Tibial nerve (tissue), 4 donors: Measurements from ENCODE around the gene AFAP1.

Experiments
- EP300 ChIP-seq, 2 donors: sonication (generic); formaldehyde crosslinking; IDR thresholded peaks; one replicate each; pipeline ENCODE4 v1.6.1; 2017; ENCODE audit warnings: antibody characterized with exemption in 2 of 2, mild to moderate bottlenecking in 1 of 2
- TF ChIP-seq, protein P1 (sequence below), 5 experiments: fragments of 200-600 bp in 3 of 5; fragments of 450-650 bp in 2 of 5; sonication (generic) in 3 of 5; IDR thresholded peaks; one replicate each; pipeline ENCODE4 v1.5.1; 2016 to 2019; ENCODE audit warnings: antibody characterized with exemption in 5 of 5, mild to moderate bottlenecking in 3 of 5, moderate library complexity in 2 of 5

DNA sequence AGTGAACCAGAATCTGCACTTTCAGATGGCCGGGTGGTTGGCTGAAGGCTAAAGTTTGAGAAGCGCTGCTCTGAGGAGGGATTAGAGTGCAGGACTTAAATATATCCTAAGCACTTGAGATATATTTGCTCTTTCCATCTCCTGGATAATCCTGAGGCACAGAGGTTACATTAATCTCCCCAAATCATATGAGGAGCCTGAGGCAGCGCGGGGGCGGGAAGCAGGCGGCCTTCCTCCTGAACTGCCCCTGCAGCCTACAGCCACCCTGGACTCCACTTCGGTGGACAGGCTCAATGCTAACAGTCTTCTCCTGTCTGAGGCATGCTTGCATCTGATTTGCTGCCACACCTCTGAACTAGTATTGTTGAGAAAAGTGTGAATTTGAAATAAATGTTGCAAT is 72.5 kb downstream of the AFAP1 start:
- TF ChIP-seq, protein P1, sequence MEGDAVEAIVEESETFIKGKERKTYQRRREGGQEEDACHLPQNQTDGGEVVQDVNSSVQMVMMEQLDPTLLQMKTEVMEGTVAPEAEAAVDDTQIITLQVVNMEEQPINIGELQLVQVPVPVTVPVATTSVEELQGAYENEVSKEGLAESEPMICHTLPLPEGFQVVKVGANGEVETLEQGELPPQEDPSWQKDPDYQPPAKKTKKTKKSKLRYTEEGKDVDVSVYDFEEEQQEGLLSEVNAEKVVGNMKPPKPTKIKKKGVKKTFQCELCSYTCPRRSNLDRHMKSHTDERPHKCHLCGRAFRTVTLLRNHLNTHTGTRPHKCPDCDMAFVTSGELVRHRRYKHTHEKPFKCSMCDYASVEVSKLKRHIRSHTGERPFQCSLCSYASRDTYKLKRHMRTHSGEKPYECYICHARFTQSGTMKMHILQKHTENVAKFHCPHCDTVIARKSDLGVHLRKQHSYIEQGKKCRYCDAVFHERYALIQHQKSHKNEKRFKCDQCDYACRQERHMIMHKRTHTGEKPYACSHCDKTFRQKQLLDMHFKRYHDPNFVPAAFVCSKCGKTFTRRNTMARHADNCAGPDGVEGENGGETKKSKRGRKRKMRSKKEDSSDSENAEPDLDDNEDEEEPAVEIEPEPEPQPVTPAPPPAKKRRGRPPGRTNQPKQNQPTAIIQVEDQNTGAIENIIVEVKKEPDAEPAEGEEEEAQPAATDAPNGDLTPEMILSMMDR (IDR thresholded peaks at IDR 0.05), result no peak
- TF ChIP-seq EP300 (IDR thresholded peaks at IDR 0.05), result no peak
